Endothelial cell of umbilical vein (primary cell): ENCODE measurements around the gene CEP128. TPM values are rescaled to one million over a fixed set of nuclear protein-coding genes. Genes with fewer than 3 reads are reported as not detected.

Source experiments
- BruUV-seq: library from RNA; stranded (reverse); fragments of 400-500 nt; replicated peaks from 2 replicates; lab custom pipeline; 2021; lab: Mats Ljungman, UMichigan
- CTCF ChIA-PET: fragments of 300-600, 350-600 bp; sonication (Branson Sonifier 250); formaldehyde crosslinking; loops from one replicate; lab custom pipeline; 2021; ENCODE audit warnings: antibody characterized with exemption, inconsistent platforms; lab: Charles Lee
- POLR2A ChIA-PET: fragments of 300-600, 350-600 bp; sonication (Branson Sonifier 250); formaldehyde crosslinking; loops from one replicate; lab custom pipeline; 2021; ENCODE audit warnings: antibody characterized with exemption, inconsistent platforms; lab: Charles Lee
- DNase-seq: peaks from one replicate; pipeline ENCODE4 v3.0.0-alpha.2; 2011; ENCODE audit warnings: low read depth, low spot score
- FAIRE-seq: peaks from 2 replicates; lab custom pipeline; 2011; peaks lifted over from hg19 to GRCh38; lab: Jason Lieb, UNC
- H2AFZ ChIP-seq: 2 replicates; pipeline ENCODE4 v1.6.0; 2012; ENCODE audit warnings: low read depth, low read length, control low read depth, inconsistent platforms
- H3K27ac ChIP-seq: 2 replicates; pipeline ENCODE4 v1.5.1; 2011; ENCODE audit warnings: low read depth, mild to moderate bottlenecking, control low read depth, low read length, moderate library complexity; ENCODE audit not compliant: insufficient read depth
- H3K27me3 ChIP-seq, 2 experiments: 2 replicates each; pipeline versions ENCODE4 v1.6.0 to v1.6.1; 2011; ENCODE audit warnings: low read length in 2 of 2, mixed read lengths in 1 of 2; ENCODE audit not compliant: control insufficient read depth in 2 of 2, insufficient read depth in 2 of 2
- H3K36me3 ChIP-seq, 2 experiments: 2 replicates in 1 of 2; 3 replicates in 1 of 2; pipeline ENCODE4 v1.5.1; 2011; ENCODE audit warnings: low read length in 2 of 2, mild to moderate bottlenecking in 1 of 2, moderate library complexity in 1 of 2; ENCODE audit not compliant: control insufficient read depth in 2 of 2, insufficient read depth in 2 of 2; ENCODE audit errors: extremely low read depth in 1 of 2
- H3K4me1 ChIP-seq: 3 replicates; pipeline ENCODE4 v1.5.1; 2011; ENCODE audit warnings: mild to moderate bottlenecking, low read length; ENCODE audit not compliant: control insufficient read depth, insufficient read depth; ENCODE audit errors: extremely low read depth
- H3K4me2 ChIP-seq: 2 replicates; pipeline ENCODE4 v1.6.1; 2011; ENCODE audit warnings: low read length, control low read depth, mixed read lengths; ENCODE audit not compliant: insufficient read depth
- H3K4me3 ChIP-seq, 3 experiments: fragments of 200-600 bp in 1 of 3; sonication (generic), shearing (Covaris generic) in 1 of 3; replicated peaks in 1 of 3; 2 replicates each; pipeline ENCODE4 v1.5.1; 2011 to 2016; ENCODE audit warnings: control low read depth in 3 of 3, low read length in 3 of 3, mild to moderate bottlenecking in 2 of 3, inconsistent platforms in 1 of 3, low read depth in 1 of 3, moderate library complexity in 1 of 3; ENCODE audit not compliant: insufficient read depth in 1 of 3
- H3K79me2 ChIP-seq: 2 replicates; pipeline ENCODE4 v1.6.0; 2012; ENCODE audit warnings: low read length, inconsistent platforms; ENCODE audit not compliant: control insufficient read depth, insufficient read depth
- H3K9ac ChIP-seq: replicated peaks from 2 replicates; pipeline ENCODE3; 2011; ENCODE audit warnings: low read length, control low read depth; ENCODE audit not compliant: insufficient read depth; ENCODE audit errors: extremely low read depth
- H3K9me1 ChIP-seq: replicated peaks from 3 replicates; pipeline ENCODE4 v1.6.0; 2011; ENCODE audit warnings: mild to moderate bottlenecking, low read length; ENCODE audit not compliant: control insufficient read depth, insufficient read depth; ENCODE audit errors: extremely low read depth
- H3K9me3 ChIP-seq: replicated peaks from 2 replicates; pipeline ENCODE4 v1.5.1; 2012; ENCODE audit warnings: low read length, inconsistent platforms; ENCODE audit not compliant: control insufficient read depth, insufficient read depth
- H4K20me1 ChIP-seq: replicated peaks from 2 replicates; pipeline ENCODE3; 2011; ENCODE audit warnings: mild to moderate bottlenecking, low read length; ENCODE audit not compliant: control insufficient read depth, insufficient read depth; ENCODE audit errors: extremely low read depth
- CTCF ChIP-seq, 2 donors: IDR thresholded peaks; 1 replicate in 1 of 2; 2 replicates in 1 of 2; pipeline ENCODE4 v1.5.1; 2011; ENCODE audit warnings: low read length in 2 of 2, mild to moderate bottlenecking in 2 of 2, moderate library complexity in 2 of 2, control low read depth in 1 of 2, inconsistent platforms in 1 of 2, low read depth in 1 of 2; ENCODE audit not compliant: insufficient read depth in 1 of 2; ENCODE audit errors: extremely low read depth in 1 of 2
- EZH2 ChIP-seq: IDR thresholded peaks from 2 replicates; pipeline ENCODE4 v1.6.1; 2012; ENCODE audit warnings: borderline replicate concordance, low read depth, mild to moderate bottlenecking, moderate library complexity, low read length, inconsistent platforms; ENCODE audit not compliant: severe bottlenecking
- FOS ChIP-seq: IDR thresholded peaks from 2 replicates; pipeline ENCODE4 v1.6.1; 2011; ENCODE audit warnings: mild to moderate bottlenecking, low read length, moderate library complexity, borderline replicate concordance; ENCODE audit not compliant: insufficient read depth
- GATA2 ChIP-seq: IDR thresholded peaks from 2 replicates; pipeline ENCODE4 v1.7.0; 2011; ENCODE audit warnings: low read depth, mild to moderate bottlenecking, moderate library complexity, mixed read lengths, low read length; ENCODE audit not compliant: insufficient read length, insufficient read depth
- JUN ChIP-seq: IDR thresholded peaks from 2 replicates; pipeline ENCODE4 v1.6.1; 2011; ENCODE audit warnings: borderline replicate concordance, low read depth; ENCODE audit not compliant: insufficient read length, insufficient read depth
- MAX ChIP-seq: IDR thresholded peaks from 2 replicates; pipeline ENCODE4 v1.6.1; 2011; ENCODE audit not compliant: insufficient read depth, insufficient read length
- MYC ChIP-seq: IDR thresholded peaks from one replicate; pipeline ENCODE4 v1.6.1; 2011; ENCODE audit warnings: mild to moderate bottlenecking, low read depth, low read length
- POLR2A ChIP-seq: IDR thresholded peaks from 2 replicates; pipeline ENCODE4 v1.6.1; 2012; ENCODE audit warnings: low read depth, mild to moderate bottlenecking, control low read depth, low read length
- POLR2AphosphoS5 ChIP-seq: IDR thresholded peaks from 2 replicates; pipeline ENCODE4 v1.6.1; 2012; ENCODE audit warnings: low read depth, mild to moderate bottlenecking, control low read depth, low read length, moderate library complexity; ENCODE audit not compliant: insufficient read depth
- dilution Hi-C: fragments of 300-500 bp; cut with MboI; formaldehyde crosslinking; loops from one replicate; pipeline ENCODE4 v1.15.0; 2019; ENCODE audit warnings: low sequenced_read_pairs; ENCODE audit not compliant: extremely low pct_ligation_motif_present
- intact Hi-C: fragments of 100-400 bp; cut with micrococcal nuclease; formaldehyde crosslinking; loops from one replicate; pipeline ENCODE4 v1.10.0; 2022
- polyA plus RNA-seq, 4 experiments: library from polyadenylated mRNA; depleted of rRNA in 3 of 4; stranded (reverse) in 3 of 4; unstranded in 1 of 4; fragments of >200 nt; gene quantifications; 2 replicates each; pipeline versions ENCODE4 v1.2.1 to v1.2.3, GENCODE V29; 2011 to 2012; ENCODE audit warnings: missing spikeins in 1 of 4
- total RNA-seq: library from RNA; stranded (reverse); gene quantifications from 2 replicates; pipeline ENCODE4 v1.2.3, GENCODE V29; 2021

CEP128 gene
- total and polyA plus RNA-seq, 2 donors (not counting 3 experiments of a cell fraction or from before 2014, with no cell fraction given), result 0.91 to 23.7 TPM

- TF ChIP-seq MAX (no peak), POLR2A (no peak), EZH2 (no peak), POLR2AphosphoS5 (no peak), MYC (no peak), CTCF (IDR thresholded peaks at IDR 0.05; ENCODE audit: extremely low read depth in 1 of 2, insufficient read depth in 1 of 2, low read depth in 1 of 2, low read length in 2 of 2) (no peak), GATA2 (no peak), FOS (no peak), JUN (no peak)
- no peaks in the 10 kb centered on the region for H3K79me2 ChIP-seq
- H3K4me2 ChIP-seq, result no peak overlapping the region
- DNase-seq, result no peak
- H3K27ac ChIP-seq, result no peak overlapping the region
- ChIA-PET CTCF (interaction anchor here (1.1 to 1.8 kb wide), 5 partner anchors 11 to 1906 kb away, joined by 3 to 7 read pairs (median 5); no protein-coding TSS in a partner anchor), POLR2A (no interaction called here)
- no peak overlapping the region for H2AFZ ChIP-seq
- no peak for FAIRE-seq
- H3K36me3 ChIP-seq, result no peaks in the 10 kb centered on the region
- no peak overlapping the region for H3K9ac ChIP-seq
- intact Hi-C loops (no loop called here), dilution Hi-C loops (no loop called here)
- H4K20me1 ChIP-seq, result no peaks in the 10 kb centered on the region
- no peaks in the 10 kb centered on the region for H3K27me3 ChIP-seq
- no peaks in the 10 kb centered on the region for H3K9me3 ChIP-seq
- no peak overlapping the region for H3K4me3 ChIP-seq
- BruUV-seq, result no TSS peak
- no peaks in the 10 kb centered on the region for H3K9me1 ChIP-seq
- H3K4me1 ChIP-seq, result no peaks in the 10 kb centered on the region
Observed at GRCh38 chr14:80839743-80840142, 101.8 kb downstream of the CEP128 start.
